Middle frontal gyrus (tissue), 1 donor: ENCODE measurements around the gene UBE2Z.
"Not testable (repeated sequence)": the region's sequence is repeated elsewhere in the genome, so short reads cannot be mapped to it uniquely, and the experiment has no call there.

Experiments
- DNase-seq: peaks from one replicate; pipeline ENCODE4 v3.0.0-alpha.2; 2015; ENCODE audit warnings: low spot score; ENCODE audit errors: extremely low spot score

The UBE2Z gene

DNA sequence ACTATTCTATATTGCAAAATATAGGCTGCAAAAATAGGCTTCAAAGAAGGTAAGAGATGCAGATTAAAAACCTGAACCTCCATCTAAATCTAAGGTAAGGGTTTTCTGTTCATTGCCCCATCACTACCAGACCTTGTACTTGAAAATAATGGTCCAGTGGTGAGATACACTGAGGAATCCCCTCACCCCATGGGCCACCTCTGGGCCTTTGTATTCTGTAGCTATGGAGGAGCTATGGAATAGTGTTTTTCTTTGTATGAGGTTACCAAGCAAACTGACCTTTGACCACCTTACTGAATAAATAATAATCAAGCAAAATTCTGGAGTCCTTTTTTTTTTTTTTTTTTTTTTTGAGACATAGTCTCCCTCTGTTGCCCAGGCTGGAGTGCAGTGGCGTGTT, 4.8 kb upstream of the UBE2Z start:
- no peak for DNase-seq

DNA sequence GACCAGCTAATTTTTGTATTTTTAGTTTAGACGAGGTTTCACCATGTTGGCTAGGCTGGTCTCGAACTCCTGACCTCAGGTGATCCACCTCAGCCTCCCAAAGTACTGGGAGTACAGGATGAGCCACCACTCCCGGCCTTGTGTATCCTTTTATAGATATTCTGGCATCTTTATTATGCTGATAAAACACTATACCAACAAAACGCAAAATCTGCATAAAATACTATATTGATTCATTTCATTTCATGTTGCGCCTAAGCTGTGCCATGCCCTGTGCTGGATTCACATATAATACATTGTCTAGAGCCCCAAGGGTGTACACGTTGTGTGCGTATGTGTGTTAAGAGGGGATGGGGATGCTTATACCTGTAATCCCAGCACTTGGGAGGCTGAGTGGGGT, 3.8 kb upstream of the UBE2Z start:
- no peak for DNase-seq

DNA sequence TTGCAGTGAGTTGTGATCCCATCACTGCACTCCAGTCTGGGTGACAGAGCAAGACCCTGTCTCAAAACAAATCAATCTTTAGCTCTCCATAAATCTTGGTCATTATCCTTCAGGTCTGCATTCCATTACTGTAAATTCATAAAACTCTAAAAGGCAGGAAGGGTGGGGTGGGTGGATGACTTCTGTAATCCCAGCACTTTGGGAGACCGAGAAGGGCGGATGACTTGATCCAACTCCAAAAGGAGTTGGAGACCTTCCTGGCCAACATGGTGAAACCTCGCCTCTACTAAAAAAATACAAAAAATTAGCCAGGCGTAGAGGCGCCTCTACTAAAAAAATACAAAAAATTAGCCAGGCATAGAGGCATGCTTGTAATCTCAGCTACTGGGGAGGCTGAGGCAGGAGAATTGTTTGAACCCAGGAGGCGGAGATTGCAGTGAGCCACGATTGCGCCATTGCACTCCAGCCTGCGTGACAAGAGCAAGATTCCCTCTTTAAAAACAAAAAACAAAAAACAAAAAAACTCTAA, 2.2 kb upstream of the UBE2Z start:
- no peak for DNase-seq

DNA sequence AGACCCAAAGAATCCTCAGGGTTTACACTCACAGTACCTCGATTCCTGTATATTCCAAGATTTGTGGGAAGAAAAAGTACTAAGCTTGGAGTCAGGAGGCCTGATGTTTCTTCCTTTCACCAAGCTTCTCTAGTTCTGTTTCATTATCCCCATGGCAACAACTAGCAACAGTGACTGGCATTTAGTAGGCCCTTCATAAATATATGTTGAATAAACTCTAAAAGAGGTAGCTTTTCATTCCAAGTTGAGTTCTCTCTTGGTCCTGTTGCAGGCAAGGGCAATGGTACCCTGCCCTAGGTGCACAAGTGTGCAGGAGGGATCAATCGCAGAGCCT, 527 bp upstream of the UBE2Z start:
- peak; percentile 9 for DNase-seq

DNA sequence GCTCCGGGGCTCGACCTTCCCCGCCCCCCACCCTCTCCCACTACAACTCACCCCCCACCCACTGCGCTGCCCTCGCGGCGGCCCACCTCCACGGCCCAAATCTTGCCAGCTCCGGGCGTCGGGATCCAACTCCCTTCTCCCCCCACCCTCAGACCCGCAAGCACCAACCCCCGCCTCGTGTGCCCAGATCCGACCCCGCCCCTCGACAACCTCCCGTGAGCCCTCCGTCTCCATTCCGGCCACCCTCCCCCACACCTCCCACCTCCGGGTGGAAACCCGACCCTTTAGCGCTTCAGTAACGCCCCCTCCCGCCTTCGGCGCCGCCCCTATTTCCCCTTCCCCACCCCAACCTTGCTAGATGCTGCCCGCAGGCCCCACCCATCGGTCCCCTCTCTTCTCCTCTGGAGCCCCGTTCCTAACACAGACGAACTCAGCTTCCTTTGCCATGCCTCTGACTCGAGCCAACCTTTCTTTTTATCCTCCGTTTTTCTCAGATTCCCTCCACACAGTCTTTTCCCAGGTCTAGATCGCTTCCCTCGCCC, 717 bp downstream of the UBE2Z start:
- DNase-seq, result no peak

DNA sequence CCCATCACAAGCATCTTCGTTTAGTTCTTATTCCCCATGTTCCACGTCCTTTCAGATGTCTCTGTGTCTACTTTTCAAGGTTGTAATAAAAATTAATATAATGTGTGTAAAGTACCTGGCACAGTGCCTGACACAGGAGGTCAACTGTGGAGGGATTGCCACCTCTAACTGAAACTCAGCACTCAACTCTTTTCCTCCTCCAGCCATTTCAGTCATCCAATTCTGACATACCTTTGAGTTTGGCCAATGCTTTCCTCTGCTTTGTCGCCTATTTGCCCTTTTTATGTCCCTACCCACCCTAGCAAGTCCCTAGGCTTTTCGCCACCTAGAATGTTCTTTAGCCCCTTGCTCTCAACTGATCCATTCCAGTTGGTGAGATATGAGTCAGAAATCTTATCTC, 1.6 kb downstream of the UBE2Z start:
- DNase-seq, result no peak

DNA sequence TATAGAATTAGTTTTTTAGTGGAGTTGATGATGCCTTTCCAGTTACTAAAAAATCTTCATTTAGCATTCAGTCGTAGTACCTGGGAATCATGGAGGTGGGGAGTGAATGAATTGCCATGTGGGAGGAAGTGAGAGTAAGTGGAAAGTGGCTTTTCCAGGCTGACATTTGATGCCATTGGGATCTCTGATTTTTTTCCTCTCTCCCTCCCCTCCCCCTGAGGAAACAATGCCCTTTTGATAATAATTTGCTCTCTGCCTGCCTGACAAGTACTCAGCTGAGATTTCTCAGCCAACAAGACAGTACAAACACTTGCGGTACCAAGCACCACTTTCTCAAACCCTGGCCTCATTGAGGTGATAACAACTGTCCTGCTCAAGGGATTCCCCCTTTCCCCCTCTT, 2.2 kb downstream of the UBE2Z start:
- no peak for DNase-seq

DNA sequence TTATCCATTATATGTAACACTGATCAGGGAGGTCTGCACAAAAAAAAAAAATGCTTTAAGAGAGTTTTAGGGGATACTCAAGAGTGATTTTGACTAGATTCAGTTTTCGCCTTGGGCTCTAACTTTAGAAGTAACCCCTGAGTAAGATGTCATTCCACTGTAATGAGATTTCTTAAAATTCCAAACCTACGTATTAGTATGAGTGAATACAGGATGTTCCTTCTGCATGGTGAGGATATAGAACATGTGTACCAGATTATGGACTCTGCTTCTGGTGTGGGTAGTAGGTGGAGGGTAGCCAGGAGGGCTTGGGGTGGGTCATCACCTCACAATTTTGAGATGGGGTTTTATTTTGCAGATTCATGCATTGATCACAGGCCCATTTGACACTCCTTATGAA, 4.3 kb downstream of the UBE2Z start:
- DNase-seq, result no peak

DNA sequence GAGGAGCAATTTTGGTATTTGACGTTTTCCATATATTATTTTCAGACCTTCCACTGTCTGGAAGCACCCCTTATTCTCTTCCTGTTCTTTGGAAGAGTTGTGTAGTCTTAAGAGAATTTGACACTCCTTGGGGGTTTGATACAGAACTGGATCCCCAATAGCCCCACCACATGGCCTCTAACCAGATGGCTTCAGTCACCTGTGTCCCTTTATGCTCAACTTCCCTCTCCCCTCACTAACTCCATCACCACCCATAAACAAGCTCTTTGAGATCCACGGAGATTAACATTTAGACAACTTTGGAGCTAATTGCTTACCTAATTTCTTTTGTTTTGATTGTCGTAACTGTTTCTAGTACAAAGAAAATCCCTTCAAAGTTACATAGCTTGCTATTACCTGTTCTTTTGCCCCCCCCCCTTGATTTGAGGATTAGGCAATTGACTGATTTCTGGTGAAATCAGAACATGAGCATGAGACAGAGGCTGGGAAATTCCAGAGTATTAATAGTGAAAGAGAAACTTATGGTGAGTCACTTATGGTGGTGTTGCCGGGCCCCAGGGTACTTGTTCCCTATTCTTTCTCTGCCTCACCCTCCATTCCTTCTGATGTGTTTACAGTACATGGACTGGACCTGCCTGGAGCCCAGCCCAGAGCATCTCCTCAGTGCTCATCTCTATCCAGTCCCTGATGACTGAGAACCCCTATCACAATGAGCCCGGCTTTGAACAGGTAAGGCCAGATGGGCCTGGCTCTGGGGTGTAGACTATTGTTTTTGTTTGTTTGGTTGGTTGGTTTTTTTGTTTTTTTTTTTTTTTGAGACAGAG, 7.5 kb downstream of the UBE2Z start:
- DNase-seq, result no peak

DNA sequence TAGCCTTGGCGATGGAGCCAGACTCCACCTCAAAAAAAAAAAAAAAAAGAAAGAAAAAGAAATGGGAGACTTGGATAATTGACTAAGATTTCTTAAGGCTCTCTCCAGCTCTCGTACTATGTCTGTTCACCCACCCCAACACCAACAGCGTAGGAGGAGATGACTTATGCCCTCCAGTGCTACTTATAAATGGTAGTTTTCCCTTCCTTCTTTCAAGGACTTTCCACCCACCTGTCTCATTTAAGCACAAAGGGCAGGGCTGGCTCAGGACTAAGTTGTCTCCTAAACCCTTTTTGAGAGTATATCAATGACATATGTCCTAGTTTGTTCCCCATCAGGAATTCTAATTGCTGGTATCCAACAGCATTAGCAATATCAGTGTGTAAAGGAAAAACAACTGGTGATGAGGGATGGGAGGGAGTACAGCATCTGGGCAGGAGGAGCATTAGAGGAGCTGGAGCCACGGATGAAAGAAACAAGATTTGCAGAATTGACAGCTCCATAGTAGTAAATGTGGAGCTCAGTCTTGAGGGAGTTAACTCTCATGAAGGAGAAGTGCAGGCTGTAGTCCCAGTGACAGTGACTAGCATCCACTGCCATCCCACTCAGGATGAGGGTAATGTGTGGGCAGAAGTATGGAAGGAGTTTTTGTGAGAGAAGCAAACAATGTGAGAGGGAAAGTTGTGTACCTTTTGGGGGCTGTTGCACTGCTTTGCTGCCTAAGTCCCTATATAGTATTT, 17.2 kb downstream of the UBE2Z start:
- no peak for DNase-seq

DNA sequence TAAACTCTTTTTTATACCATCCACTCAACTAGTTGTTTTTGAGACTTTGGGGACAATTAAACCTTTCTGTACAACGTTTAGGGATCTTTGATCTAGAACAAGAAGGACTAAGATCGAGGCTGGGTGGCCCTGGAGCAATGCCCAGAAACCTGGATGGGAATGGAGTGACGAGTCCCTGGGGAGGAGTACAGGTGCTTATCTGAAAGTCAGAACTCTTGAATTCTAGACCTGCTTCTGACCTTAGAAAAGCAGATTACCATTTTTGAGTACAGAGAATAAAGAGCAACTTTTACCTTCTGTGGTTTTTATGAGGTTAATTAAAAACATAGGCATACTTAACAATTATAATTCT, 17.8 kb downstream of the UBE2Z start:
- DNase-seq, result no peak

DNA sequence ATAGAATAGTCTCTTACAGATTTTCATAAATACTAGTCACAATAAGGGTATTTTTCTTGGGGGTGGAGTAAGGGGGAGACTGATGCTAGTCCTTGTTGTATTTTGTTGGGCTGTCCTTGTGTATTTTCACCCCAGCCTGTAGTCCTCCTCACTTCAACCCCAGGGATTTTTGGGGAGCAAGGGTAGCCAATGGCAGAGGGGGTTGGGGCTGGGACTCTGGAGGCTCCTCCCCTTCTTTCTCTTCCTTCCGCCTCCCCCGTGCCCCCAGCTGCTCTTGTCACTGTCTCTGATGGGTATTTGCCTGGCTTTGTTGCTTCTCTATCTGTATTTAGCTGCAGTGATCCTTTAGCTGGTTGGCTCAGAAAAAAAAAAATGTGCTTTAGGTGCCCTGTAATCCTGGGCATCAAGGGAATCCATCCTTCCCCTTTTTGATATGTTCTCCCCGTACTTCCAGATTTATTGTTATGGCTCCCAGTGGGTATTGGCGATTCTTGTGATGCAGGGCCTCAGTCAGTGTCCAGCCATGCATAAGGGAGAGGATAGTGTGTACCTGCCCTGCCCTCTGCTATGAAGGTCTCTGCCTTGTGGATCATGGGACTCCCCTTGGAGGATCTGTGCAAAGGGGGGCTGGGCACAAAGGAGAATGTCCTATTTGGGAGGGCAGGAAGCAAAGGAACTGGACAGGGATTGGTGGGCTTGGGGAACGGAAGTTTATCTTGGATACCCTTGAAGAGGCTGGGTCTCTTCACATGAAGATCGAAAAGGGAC, 20.0 kb downstream of the UBE2Z start:
- no peak for DNase-seq

DNA sequence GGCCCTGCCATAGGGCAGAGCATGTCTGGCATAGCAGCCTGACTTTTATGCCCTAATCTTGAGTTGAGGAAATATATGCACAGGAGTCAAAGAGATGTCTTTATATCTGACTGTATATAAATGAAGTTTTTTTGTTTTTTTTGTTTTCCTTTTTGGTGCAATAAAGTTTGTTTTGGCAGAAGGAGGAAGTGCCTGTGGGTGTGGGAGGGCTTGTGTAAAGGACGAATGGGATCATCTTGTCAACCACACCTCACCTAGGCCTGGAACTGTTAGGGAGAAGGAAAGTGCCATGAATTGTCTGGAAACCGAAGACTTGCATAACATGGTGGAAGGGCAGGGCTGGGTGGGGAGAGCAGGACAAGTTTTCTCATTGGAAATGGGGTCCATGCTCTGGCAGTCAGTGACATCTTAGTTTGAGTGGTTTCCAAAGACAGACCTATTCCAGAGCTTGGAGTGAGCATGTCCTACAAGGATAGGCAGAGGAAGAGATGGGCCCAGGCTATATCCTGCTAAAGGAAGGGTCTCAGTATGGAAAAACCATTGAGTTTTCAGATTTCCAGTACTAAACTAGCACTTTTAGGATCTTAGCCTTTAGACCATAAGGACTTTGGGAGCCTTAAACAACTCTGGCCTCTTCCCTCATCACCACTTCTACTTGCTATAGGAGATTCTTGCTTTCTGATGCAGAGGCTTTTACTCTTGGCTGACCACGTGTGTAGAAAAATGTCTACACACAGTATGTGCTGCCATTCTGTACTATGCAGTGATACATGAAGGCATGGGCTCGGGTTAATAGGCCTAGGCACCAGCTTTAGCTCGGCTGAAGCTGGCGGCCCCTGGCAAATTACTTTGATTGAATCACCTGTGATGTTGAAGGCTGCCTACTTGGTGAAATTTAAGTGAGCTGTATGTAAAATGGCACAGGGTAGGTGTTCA, 20.9 kb downstream of the UBE2Z start:
- no peak for DNase-seq

DNA sequence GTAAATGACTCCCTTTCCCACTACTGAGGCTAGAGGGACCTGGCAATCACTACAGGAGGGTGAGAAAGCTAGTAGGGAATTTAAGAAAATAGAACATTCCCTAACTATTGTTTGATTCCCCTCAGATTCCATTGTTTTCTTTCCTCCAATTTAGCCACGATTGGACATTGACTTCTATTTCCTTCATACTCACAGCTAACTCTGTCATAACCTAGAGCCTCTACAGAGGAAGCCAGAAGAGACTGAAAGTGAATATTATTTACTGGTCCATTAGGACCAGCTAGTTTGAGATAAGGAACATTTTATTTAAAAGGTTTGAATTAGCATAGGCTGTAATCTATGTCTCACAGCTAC, 21.6 kb downstream of the UBE2Z start:
- DNase-seq, result no peak

DNA sequence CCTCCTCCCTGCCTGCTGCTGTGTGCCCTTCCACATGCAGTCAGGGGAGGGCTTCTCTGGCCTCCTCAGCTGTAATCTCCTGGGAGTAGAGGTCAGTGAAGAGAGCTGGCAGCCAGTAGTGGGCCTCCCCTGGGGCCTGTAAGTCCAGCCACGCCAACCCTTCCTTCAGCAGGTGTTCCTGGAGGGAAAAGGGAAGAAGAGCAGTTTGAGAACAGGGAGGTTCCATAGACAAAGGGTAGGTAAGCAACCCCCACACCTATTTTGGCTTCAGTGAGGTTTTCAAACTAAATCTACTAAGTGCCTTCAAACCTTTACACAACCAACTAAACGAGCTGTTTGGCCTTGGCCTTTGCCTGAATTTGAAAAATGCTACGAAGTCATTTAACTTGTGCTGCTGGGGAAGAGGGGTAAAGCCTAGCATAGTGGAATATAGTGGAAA, 22.2 kb downstream of the UBE2Z start:
- DNase-seq, result no peak

DNA sequence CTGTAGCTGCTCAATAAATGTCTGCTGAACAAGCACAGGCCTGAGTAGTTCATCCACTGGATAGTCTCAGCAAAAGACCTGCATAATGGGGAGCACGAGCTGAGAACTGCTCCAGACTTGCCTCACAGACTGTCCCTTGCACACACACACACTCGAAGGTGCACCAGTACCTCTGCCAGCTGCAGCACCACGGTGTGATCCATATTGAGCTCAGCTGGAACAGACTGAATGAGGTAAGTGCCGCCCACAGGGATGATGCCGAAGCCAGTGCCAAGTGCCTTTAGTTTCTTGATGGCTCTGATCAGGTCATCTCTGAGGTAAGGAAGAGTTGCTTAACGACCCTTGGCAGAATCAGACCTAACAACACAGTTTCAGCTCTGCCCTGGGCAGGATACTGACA, 24.8 kb downstream of the UBE2Z start:
- DNase-seq, result no peak

DNA sequence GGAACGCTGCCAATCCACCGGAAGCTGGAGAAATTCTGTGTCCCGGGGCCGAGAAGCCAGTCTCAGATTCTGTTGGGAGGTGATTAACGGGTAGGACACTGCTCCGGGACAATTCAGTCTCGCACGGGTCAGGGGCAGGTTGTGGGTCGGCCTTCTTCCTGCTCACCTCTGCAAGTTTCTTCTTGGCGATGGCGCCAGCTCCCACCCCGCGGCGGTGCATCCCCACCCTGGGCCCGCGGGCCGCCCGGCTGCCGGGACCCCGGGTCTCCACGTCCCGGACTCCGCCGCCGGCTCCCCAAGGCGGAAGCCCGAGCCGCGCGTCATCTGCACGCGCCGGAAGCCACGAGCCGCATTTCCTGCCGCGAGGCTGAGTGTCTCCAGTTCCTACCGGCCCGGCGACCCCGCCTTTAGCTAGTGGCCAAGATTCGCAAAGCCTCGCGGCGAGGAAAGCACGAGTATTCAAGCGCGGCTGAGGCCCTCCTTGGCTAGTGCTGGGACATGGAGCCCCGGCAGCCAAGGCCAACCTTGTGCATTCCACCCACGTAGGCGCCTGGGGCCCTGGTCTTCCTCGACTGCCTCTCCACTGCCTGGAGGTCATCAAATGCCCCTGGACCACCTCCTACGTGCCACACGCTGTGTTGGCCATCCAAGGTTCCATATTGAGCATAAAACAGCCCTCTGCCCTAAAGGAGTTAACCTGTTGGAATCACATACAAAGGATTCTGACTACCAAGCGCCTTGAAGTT, 36.5 kb downstream of the UBE2Z start, which contains the start of gene SNF8:
SNF8 (minus strand) TSS at position 328 of the 746 bp plus-strand sequence; CDS start at position 220, 108 bp downstream.
- peak; percentile 83 for DNase-seq

DNA sequence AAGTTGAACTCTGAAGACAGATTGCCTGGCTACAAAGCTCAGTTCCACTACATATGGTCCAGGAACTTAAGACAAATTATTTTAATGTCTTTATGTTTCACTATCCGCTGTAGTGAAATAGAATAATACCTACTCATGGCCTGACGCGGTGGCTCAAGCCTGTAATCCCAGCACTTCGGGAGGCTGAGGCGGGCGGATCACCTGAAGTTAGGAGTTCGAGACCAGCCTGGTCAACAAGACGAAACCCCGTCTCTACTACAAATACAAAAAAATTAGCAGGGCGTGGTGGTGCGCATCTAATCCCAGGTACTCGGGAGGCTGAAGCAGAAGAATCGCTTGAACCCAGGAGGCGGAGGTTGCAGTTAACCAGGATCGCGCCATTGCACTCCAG, 37.0 kb downstream of the UBE2Z start:
- DNase-seq, result not testable (repeated sequence)

DNA sequence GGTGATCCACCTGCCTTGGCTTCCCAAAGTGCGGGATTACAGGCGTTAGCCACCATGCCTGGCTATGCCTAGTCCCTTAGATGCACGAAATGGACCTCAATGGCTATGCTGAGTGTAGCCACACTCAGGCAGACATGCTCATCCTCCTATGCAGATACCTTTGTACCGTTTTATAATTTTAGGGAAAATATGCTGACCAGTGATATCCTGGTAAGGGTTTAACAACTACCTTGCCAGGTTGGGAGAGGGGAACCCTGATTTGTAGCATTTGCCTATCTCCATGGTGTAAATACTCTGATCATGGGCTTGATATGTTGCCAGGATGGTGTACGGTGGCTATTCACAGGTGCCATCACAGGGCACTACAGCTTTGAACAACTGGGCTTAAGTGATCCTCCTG, 43.4 kb downstream of the UBE2Z start:
- no peak for DNase-seq

DNA sequence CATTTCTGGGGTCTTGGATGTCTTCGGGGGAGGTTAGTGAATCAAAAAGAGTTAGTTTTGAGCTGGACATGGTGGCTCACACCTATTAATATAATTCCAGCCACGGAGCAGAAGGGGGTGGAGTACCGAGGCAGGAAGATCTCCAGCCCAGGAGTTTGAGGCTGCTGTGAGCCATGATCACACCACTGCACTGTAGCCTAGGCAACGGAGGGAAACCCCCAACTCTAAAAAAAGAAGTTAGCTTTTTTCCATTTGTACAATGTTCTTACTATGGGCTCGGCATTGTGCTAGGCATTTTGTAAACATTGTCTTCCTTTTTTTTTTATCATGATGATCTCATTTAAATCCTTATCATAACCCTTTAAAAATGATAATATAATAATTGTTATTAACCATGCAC, 44.7 kb downstream of the UBE2Z start:
- DNase-seq, result no peak
